Measurements from ENCODE around the gene RAPGEF5.

DNA sequence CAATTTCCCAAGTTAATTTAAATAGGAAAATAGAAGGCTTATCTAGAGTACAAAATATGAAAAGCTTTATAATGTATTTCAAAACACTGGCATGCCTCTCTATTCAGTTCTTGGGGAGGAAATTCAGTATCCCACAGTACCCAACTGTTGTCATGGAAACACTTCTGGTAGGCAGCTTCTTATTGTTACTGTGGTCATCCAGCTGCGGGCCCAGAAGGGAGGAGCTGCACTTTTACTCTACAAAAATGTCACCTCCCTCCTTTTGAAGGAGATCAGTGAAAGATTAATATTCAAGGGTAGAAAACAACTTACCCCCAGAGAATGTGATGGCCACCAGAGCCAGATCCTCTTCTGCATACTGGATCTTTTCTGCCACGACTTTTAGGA is 202.8 kb downstream of the RAPGEF5 start:
- TF ChIP-seq, protein P1, sequence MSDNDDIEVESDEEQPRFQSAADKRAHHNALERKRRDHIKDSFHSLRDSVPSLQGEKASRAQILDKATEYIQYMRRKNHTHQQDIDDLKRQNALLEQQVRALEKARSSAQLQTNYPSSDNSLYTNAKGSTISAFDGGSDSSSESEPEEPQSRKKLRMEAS (IDR thresholded peaks at IDR 0.05; ENCODE audit: insufficient read depth, insufficient read length): no peak
- TF ChIP-seq, protein P2, sequence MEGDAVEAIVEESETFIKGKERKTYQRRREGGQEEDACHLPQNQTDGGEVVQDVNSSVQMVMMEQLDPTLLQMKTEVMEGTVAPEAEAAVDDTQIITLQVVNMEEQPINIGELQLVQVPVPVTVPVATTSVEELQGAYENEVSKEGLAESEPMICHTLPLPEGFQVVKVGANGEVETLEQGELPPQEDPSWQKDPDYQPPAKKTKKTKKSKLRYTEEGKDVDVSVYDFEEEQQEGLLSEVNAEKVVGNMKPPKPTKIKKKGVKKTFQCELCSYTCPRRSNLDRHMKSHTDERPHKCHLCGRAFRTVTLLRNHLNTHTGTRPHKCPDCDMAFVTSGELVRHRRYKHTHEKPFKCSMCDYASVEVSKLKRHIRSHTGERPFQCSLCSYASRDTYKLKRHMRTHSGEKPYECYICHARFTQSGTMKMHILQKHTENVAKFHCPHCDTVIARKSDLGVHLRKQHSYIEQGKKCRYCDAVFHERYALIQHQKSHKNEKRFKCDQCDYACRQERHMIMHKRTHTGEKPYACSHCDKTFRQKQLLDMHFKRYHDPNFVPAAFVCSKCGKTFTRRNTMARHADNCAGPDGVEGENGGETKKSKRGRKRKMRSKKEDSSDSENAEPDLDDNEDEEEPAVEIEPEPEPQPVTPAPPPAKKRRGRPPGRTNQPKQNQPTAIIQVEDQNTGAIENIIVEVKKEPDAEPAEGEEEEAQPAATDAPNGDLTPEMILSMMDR (IDR thresholded peaks at IDR 0.05; ENCODE audit: extremely low read depth in 1 of 2, insufficient read depth in 1 of 2, low read depth in 1 of 2, low read length in 2 of 2): no peak
- TF ChIP-seq POLR2A (IDR thresholded peaks at IDR 0.05; ENCODE audit: low read depth, low read length) (no peak), POLR2AphosphoS5 (IDR thresholded peaks at IDR 0.05; ENCODE audit: insufficient read depth, low read depth, low read length) (no peak), EZH2 (IDR thresholded peaks at IDR 0.05; ENCODE audit: borderline replicate concordance, low read depth, low read length, severe bottlenecking) (no peak), FOS (IDR thresholded peaks at IDR 0.05; ENCODE audit: borderline replicate concordance, insufficient read depth, low read length) (no peak), JUN (IDR thresholded peaks at IDR 0.05; ENCODE audit: borderline replicate concordance, insufficient read depth, insufficient read length, low read depth) (no peak), MYC (IDR thresholded peaks at IDR 0.05; ENCODE audit: low read depth, low read length) (no peak)

Measured in endothelial cell of umbilical vein (primary cell).